ENCODE measurements around the gene TUBB1. TPM values are rescaled to one million over a fixed set of nuclear protein-coding genes. Genes with fewer than 3 reads are reported as not detected.

The TUBB1 gene
- total RNA-seq, 1 donor from 2014 or later = not detected

GRCh38 chr20:58995461-58996225 lies 23.6 kb upstream of the TUBB1 start:
- H3K36me3 ChIP-seq = peaks cover 9% of the 10 kb centered on the region
- peaks cover 5% of the 10 kb centered on the region for H3F3A ChIP-seq (ENCODE audit: low read depth)
- H4K20me1 ChIP-seq (ENCODE audit: low read depth) = no peaks in the 10 kb centered on the region
- H3K27me3 Mint-ChIP-seq (ENCODE audit: insufficient read depth, low read depth) = peaks cover 4% of the 10 kb centered on the region
- H3K9ac ChIP-seq = no peak overlapping the region
- no peaks in the 10 kb centered on the region for H3K4me1 ChIP-seq
- DNase-seq (ENCODE audit: low spot score) = no peak
- no peak overlapping the region for H3K4me3 Mint-ChIP-seq
- H3K36me3 Mint-ChIP-seq = peaks cover 31% of the 10 kb centered on the region
- H3K9me3 ChIP-seq (ENCODE audit: low read depth) = no peaks in the 10 kb centered on the region
- no peaks in the 10 kb centered on the region for H3K4me1 Mint-ChIP-seq
- no peak overlapping the region for H3K4me3 ChIP-seq
- H3K27me3 ChIP-seq = no peaks in the 10 kb centered on the region
- no peak overlapping the region for H2AFZ ChIP-seq (replicated peaks)
- no peak overlapping the region for H3K4me2 ChIP-seq
- no peak for TF ChIP-seq EZH2phosphoT487 (IDR thresholded peaks at IDR 0.05)
- no peak for TF ChIP-seq EZH2 (IDR thresholded peaks at IDR 0.05)
- TF ChIP-seq, protein P1, sequence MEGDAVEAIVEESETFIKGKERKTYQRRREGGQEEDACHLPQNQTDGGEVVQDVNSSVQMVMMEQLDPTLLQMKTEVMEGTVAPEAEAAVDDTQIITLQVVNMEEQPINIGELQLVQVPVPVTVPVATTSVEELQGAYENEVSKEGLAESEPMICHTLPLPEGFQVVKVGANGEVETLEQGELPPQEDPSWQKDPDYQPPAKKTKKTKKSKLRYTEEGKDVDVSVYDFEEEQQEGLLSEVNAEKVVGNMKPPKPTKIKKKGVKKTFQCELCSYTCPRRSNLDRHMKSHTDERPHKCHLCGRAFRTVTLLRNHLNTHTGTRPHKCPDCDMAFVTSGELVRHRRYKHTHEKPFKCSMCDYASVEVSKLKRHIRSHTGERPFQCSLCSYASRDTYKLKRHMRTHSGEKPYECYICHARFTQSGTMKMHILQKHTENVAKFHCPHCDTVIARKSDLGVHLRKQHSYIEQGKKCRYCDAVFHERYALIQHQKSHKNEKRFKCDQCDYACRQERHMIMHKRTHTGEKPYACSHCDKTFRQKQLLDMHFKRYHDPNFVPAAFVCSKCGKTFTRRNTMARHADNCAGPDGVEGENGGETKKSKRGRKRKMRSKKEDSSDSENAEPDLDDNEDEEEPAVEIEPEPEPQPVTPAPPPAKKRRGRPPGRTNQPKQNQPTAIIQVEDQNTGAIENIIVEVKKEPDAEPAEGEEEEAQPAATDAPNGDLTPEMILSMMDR (IDR thresholded peaks at IDR 0.05) = no peak
- H3K27ac Mint-ChIP-seq = no peak overlapping the region
- no peaks in the 10 kb centered on the region for H3K79me2 ChIP-seq (ENCODE audit: low read depth)
- H3K27ac ChIP-seq = no peak overlapping the region
- H3K9me3 Mint-ChIP-seq = no peaks in the 10 kb centered on the region

GRCh38 chr20:58996226-58996611 lies 23.0 kb upstream of the TUBB1 start:
- H3K9me3 Mint-ChIP-seq = no peaks in the 10 kb centered on the region
- Histone ChIP-seq H3K9me3 (ENCODE audit: low read depth) (no peaks in the 10 kb centered on the region), H2AFZ (replicated peaks) (no peak overlapping the region), H3K4me3 (no peak overlapping the region), H4K20me1 (ENCODE audit: low read depth) (no peaks in the 10 kb centered on the region), H3K4me2 (no peak overlapping the region), H3K36me3 (peaks cover 8% of the 10 kb centered on the region), H3K9ac (no peak overlapping the region), H3F3A (ENCODE audit: low read depth) (peaks cover 5% of the 10 kb centered on the region), H3K27me3 (no peaks in the 10 kb centered on the region), H3K4me1 (no peaks in the 10 kb centered on the region), H3K27ac (no peak overlapping the region), H3K79me2 (ENCODE audit: low read depth) (no peaks in the 10 kb centered on the region)
- no peak for DNase-seq (ENCODE audit: low spot score)
- peaks cover 31% of the 10 kb centered on the region for H3K36me3 Mint-ChIP-seq
- H3K27me3 Mint-ChIP-seq (ENCODE audit: insufficient read depth, low read depth) = peaks cover 4% of the 10 kb centered on the region
- no peak overlapping the region for H3K4me3 Mint-ChIP-seq
- TF ChIP-seq EZH2 (IDR thresholded peaks at IDR 0.05) (no peak), EZH2phosphoT487 (IDR thresholded peaks at IDR 0.05) (no peak)
- TF ChIP-seq, protein P1 (IDR thresholded peaks at IDR 0.05) = no peak
- no peaks in the 10 kb centered on the region for H3K4me1 Mint-ChIP-seq
- H3K27ac Mint-ChIP-seq = no peak overlapping the region

DNA sequence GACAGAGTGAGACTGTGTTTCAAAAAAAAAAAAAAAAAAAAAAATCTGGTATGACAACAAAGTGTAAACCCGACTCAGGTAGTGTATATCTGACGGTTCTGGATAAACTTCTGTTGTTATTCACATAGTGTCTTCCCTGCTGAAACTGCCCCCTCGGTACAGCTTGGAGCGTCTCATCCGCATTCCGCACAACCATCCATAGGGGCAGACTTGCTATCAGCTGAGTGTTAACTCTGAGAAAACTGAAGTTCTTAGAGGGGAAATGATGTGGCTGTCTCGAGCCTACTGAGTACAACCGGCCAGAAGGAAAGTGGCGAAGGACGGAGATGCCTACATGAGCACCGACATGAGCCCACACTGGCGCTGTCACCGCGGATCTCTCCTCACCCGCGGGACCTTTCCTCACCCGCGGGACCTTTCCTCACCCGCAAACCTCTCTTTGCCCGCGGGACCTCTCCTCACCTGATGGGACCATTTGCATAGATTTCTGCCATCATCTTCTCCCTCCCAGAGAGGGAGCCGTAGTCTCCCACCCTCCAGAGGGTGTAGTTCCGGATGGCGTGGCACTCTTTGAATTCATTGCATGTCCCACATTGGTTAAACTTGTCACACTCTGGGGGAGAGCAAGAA lies 22.0 kb upstream of the TUBB1 start:
- H3K27ac Mint-ChIP-seq = peak overlapping the region; percentile 46

More for the DNA sequence above, 22.0 kb upstream of the TUBB1 start:
- H3K4me1 Mint-ChIP-seq = no peaks in the 10 kb centered on the region
- Histone ChIP-seq H2AFZ (replicated peaks) (no peak overlapping the region), H4K20me1 (ENCODE audit: low read depth) (no peaks in the 10 kb centered on the region), H3K27me3 (no peaks in the 10 kb centered on the region), H3K36me3 (no peaks in the 10 kb centered on the region), H3F3A (ENCODE audit: low read depth) (peaks cover 5% of the 10 kb centered on the region), H3K79me2 (ENCODE audit: low read depth) (no peaks in the 10 kb centered on the region), H3K9me3 (ENCODE audit: low read depth) (no peaks in the 10 kb centered on the region), H3K4me1 (no peaks in the 10 kb centered on the region), H3K9ac (no peak overlapping the region), H3K4me3 (no peak overlapping the region), H3K27ac (no peak overlapping the region), H3K4me2 (no peak overlapping the region)
- H3K27me3 Mint-ChIP-seq (ENCODE audit: insufficient read depth, low read depth) = peaks cover 4% of the 10 kb centered on the region
- H3K36me3 Mint-ChIP-seq = peaks cover 31% of the 10 kb centered on the region
- no peak overlapping the region for H3K4me3 Mint-ChIP-seq
- no peaks in the 10 kb centered on the region for H3K9me3 Mint-ChIP-seq
- TF ChIP-seq EZH2 (IDR thresholded peaks at IDR 0.05) (no peak), EZH2phosphoT487 (IDR thresholded peaks at IDR 0.05) (no peak)
- TF ChIP-seq, protein P1 (IDR thresholded peaks at IDR 0.05) = no peak
- DNase-seq (ENCODE audit: low spot score) = no peak
